GM19240 (cell line): ENCODE data around the gene SPRYD7.
"Not testable (repeated sequence)": the region's sequence is repeated elsewhere in the genome, so short reads cannot be mapped to it uniquely, and the experiment has no call there.

Experiments used
- DNase-seq: peaks from one replicate; pipeline ENCODE4 v3.0.0; 2011; ENCODE audit warnings: low spot score; ENCODE audit not compliant: insufficient read length

Gene SPRYD7

DNA sequence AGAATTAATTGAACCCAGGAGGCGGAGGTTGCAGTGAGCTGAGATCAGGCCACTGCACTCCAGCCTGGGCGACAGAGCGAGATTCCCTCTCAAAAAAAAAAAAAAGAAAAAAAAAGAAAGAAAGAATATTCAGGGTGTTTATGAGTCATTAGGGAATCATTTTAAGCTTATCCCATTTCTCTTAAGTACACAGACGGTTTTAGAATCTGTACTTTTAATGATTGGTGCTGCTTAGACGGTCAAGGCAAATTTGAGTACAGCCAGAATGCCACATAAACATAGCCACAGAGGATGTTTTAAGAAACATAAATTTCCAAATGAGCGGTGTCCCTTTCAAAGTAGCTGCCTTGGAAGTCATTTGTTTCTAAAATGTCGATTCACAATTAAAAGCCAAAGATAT, 2.6 kb downstream of the SPRYD7 start:
- no peak for DNase-seq

DNA sequence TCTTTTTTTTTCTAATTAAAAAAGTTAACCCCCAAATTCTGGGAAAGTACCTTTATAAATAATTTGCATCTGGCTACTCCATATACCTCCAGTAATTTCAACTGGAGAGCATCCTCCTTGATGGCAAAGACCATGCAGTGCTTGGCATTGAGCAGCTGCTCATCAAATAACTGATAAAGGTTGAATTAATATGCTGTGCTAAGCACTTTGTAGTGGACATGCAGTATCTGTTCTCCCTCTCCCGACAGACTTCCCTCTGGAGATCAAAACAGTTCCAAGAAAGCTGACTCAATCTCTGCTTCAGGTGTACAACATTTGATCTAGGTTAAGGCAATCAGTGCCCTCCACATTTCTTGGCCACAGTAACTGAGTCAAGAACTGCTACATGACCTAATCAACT, 3.3 kb downstream of the SPRYD7 start:
- DNase-seq = no peak

DNA sequence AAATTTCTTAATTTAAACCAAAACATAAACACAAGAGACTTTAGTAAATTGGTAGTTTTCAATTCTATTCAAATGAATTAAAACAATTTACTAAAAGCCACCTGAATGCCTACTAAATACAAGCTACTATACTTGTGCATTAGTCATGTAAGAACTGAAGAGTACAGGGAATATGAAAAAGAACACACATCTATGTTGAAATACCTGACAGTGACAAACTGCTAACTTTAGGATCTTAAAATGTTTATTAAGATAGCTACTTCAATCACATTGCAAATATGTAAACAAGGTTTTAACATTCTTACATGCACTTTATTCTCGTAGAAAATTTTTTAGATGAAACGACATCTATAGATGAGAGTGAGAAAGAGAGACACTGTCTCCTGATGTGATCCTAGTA, 4.1 kb downstream of the SPRYD7 start:
- no peak for DNase-seq

DNA sequence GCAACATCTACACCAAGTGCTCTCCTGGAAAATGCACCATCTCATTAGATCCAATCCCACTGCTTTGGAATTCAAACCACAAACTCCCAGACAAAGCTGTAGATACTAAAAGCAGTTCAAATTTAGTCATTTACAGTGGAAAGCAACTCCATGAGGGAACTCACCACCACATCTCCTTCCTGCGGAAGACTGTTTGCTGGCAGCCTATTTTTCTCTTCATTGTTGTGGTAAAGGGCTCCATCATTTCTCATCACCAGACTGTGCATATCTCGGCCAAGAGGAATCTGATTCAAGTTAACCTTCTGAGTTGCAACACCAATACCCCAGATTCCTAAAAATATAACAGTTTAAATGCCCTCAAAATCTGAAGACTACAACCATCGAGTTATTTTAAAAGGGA, 8.4 kb downstream of the SPRYD7 start:
- no peak for DNase-seq

DNA sequence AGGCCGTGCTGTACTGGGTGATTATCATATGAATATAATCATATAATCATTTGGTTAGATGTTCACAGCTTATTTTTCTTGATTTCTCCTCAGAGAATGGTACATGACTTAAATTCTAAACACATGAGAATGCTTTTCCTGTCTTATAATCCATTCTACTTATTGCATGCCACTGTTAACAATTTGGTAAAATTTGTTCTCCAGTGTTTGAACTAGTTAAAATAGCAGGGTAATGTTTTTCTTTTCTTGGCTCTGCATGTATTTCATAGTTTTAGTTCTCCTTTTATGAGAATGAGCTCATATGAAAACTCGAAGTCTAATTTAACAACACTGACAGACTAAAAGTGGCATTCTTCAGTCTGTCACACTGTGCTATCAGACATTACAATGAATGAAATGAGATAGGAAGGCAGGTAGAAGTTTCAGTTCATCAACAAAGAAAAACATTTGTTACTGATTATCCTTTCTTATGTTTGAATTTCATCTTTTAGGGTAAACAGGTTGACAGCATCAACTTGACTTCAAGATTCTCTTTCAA, 10.2 kb downstream of the SPRYD7 start:
- DNase-seq = no peak

DNA sequence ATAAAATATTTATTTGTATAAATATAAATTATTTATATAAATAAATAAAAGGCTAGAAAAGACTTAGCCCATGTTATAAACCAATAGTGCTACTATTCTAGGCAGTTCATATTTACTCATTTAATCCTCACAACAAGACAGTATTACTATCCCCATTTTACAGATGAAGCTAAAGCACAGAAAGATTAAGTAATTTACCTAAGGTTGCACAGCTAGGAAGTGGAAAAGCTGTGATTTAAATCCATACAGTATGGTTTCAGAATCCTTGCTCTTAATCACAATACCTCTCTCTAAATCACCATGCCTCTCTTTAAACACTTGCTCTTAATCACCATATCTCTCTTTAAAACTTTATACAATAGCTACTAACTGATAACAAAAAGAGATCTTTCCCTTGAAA, 13.8 kb downstream of the SPRYD7 start:
- DNase-seq = no peak

DNA sequence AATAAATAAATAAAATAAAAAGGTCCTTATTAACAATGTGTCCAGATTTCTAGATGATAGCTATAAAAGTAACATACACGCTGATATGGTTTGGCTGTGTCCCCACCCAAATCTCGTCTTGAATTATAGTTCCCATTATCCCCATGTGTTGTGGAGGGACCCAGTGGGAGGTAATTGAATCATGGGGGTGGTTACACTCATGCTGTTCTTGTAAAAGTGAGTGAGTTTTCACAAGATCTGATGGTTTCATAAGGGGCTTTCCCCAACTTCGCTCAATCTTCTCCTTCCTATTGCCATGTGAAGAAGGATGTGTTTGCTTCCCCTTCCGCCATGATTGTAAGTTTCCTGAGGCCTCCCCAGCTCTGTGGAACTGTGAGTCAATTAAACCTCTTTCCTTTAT, 15.2 kb downstream of the SPRYD7 start:
- DNase-seq = not testable (repeated sequence)

DNA sequence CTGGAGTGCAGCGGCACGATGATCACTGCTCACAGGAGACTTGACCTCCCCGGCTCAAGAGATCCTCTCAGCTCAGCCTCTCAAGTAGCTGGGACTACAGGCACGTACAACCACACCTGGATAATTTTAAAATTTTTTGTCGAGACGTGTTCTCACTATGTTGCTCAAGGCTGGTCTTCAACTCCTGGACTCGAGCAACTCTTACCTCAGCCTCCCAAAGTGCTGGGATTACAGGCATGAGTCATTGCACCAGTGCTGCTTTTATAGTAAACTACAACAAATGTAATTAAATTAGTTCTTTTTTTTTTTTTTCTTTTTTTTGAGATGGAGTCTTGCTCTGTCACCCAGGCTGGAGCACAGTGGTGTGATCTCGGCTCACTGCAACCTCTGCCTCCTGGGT, 18.0 kb downstream of the SPRYD7 start:
- DNase-seq = not testable (repeated sequence)

DNA sequence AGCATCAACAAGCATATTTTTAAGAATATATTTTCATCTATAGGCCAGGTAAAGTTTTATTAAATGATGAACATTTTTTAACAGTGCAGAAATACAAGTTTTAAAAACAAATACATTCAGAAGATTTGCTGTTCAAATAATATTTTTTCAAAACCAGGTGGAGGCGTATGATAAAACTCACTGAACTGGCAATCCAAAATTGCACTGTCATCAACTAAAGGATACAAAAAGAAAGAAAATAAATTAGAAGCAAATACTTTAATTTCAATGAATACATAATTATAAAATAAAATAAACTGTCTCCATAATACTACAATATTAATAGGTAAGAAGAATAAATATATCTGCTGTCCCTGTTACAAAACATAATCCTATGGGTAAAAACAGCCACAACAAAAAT, 21.2 kb downstream of the SPRYD7 start:
- DNase-seq = no peak

DNA sequence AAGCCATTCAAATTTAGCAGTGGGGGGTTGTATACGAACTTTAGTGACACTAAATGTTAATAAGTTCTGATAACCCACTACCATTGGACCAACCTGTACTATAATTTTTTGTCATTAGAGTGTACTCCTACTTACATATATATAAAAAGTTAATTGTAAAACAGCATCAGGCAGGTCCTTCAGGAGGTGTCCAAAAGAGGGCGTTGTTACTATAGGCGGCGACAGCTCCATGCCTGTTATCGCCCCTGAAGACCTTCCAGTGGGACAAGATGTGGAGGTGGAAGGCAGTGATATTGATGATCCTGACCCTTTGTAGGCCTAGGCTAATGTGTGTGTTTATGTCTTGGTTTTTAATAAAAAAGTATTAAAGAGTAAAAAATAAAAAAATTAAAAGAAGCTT, 27.5 kb downstream of the SPRYD7 start:
- DNase-seq = no peak

DNA sequence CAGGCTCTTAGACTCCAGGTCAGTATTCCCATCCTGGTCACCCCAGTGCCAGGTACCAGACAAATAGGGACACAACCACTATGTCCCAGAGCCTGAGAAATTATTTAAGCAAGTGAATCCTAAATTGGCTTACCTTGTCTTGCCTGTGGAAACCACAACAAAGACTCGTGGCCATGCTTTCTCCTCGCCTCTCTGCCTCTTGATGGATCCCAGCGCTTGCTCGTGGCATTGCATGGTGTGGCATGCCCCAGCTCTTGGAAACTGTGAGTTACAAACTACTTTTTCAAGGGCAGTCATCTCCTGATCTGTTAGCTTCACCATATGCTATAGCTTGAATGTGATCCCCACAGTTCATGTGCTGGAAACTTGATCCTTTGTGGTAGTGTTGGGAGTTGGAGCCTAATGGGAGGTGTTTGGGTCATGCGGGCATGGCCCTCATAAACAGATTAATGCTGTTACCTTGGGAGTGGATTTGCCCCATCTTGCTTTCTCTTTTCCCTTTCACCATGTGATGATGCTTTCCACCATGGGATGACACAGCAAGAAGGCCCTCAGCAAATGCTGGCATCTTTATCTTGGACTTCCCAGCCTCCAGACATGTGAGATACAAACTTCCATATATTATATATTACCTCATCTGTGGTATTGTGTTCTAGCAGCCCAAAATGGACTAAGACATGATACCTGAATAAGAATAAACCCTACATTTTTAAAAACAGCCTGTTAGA, 31.2 kb downstream of the SPRYD7 start:
- no peak for DNase-seq

DNA sequence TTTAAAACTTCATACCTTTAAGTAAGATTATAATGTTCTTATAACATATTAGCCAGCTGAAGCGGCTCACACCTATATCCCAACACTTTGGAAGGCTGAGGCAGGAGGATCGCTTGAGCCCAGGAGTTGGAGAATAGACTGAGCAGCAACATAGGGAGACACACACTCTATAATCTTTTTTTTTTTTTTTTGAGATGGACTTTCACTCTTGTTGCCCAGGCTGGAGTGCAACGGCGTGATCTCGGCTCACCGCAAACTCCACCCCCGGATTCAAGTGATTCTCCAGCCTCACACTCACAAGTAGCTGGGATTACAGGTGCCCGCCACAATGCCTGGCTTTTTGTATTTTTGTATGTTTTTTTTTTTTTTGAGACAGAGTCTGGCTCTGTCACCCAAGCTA, 37.3 kb downstream of the SPRYD7 start:
- DNase-seq = no peak

DNA sequence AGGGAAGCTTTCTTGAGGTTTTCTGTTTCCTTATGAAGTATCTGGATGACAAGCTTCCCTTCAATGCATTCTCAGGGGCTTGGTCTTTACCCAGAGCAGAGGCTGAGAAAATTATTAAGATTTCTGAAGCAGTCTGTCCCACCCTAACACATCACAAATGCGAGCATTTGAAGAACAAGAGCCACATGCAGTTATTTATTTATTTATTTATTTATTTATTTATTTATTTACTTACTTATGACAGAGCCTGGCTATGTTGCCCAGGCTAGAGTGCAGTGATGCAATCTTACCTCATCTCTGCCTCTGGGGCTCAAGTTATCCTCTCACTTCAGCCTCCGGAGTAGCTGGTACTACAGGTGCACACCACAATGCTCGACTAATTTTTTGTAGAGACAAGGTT, 38.4 kb downstream of the SPRYD7 start:
- no peak for DNase-seq

DNA sequence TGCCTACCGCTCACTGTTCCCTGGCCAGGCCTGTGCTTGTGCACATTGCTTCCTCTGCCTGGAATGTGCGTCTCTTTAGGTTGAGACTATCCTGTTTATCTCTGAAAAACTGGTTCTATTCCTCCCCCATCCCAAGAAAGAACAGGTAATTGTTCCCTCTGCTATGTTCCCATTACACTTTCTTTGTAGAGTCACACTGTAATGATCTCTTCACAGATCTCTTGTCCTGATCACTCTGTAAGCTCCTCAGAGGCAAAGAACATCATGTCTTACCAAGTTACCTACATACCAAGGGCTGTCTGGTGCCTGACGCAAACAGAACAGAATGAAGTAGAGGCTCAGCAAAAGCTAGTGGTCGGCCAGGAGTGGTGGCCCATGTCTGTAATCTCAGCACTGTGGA, 40.3 kb downstream of the SPRYD7 start:
- DNase-seq = no peak

DNA sequence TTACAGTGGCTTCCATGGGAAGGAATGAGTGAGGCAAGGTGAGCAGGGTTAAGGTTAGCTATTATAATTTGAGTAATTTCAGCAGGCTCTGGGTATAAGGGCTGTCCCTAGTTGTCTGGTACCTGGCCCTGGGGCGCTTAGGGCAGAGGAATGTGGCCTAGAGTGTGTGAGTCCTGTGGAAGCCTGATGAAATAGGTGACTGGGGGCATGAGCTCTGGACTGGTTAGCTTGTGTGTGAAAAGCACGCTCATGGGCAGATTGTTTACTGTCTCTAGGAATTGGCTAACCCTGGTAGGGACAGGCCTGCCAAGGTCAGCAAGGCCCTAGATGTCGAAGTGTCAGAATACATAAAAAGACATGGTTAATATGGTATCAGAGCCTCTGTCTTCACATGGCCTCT, 42.5 kb downstream of the SPRYD7 start:
- no peak for DNase-seq

DNA sequence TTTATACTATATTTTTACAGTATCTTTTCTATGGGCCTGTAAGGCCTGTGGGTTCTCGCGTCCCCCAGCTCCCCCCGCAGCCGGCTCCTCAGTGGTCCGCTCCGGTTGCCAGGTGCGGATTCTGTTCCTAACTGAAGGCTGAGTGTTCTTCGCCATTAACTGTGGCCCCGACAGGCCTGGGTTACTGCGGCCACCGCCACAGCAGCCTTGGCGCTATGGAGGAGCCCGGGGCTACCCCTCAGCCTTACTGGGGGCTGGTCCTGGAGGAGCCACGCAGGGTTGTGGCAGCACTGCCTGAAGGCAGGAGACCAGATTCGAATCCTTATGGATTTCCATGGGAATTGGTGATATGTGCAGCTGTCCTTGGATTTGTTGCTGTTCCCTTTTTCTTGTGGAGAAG, 45.8 kb downstream of the SPRYD7 start:
- DNase-seq = no peak

DNA sequence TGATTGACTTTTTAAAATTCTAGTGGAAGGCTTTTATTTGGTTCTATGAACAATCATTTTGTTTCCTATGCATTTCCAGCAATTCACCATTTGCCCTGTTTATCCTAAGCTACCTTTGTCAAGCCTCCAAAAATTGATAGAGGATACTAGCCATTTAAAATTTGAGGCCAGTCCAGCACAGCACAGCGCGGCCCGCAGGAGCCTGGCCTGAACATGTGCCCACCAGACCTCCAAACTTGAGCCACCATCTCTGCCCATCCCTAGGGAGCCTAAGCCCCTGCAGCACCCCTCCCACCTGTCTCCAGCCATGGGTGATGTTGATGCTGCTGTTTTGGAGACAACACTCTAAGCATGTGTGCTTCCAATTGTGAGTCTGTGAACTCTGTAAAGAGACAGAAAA, 57.5 kb downstream of the SPRYD7 start:
- no peak for DNase-seq

DNA sequence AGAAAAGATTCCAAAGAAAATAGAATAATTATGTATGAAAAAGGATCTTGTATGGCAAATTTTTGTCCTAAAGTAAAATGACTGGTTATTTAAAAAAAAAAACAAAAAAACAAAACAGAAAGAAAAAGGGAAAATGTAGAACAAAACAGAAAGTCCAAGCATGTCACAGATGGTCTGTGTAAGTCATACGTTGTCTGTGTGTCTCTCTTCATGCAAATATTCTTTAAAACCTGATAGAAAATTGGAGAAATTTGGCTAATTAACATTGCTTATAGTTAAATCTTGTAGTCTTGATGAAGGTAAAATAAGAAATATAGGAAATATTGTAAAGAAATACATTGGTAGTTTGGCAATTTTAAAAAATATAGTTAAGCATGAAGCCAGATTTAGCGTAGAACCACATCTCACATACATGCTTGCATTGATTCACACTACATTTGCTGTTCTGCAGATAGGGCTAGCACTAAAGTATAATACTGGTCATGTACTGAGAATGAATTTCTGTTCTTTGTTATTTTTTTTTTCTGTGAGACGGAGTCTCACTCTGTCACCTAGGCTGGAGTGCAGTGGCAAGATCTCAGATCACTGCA, 58.4 kb downstream of the SPRYD7 start:
- DNase-seq = no peak

DNA sequence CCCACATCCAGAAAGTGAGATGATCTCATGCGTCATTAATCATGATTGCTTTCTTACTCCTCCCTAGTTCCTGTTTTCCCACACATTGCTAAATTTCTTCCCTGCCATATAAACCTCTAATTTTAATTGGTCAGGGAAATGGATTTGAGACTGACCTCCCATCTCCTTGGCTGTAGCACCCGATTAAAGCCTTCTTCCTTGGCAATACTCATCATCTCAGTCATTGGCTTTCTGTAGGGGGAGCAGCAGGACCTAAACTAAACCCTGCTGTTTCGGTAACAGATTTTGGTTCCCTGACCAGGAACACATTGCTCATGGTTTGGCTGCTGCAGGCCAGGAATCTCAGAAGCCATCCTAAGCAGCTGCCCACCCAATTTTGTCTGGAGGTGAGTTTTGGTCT, 61.7 kb downstream of the SPRYD7 start:
- no peak for DNase-seq

DNA sequence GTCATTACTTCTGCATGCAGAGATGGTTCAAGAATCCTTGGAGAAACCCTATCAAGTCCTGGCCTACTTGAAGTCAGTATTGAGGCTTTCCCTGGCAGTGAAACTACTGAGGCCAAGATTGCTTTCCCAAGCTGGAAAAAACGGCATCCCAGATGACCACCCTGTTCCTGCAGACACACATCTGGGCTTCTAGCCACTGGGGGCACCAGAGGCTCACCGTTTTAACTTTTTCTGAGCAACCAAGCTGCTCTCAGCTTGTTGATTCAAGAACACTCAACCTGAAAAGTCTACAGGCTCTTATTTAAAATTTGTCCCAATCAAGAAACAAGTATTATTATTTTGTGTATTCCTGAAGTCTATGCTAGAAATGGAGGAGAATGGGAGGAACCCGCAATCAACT, 66.6 kb downstream of the SPRYD7 start:
- DNase-seq = no peak

DNA sequence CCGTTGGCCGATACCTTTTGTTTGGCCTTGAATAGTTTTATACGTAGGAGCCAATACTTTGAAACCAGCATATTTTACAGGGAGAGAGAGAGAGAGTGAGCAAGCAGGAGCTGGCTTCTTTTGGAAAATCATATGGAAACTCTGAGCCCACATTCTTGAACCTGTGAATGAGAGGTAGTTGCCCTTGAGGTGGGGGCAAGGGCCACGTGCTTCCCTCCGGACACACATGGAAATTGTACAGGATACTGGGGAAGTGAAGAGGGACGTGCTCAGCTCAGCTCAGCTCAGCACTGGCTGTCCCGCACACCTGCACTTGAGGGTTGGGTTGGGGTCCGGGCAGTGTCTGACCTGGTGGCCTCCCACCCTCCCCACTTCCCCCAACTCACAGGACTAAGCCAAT, 68.3 kb downstream of the SPRYD7 start:
- no peak for DNase-seq

DNA sequence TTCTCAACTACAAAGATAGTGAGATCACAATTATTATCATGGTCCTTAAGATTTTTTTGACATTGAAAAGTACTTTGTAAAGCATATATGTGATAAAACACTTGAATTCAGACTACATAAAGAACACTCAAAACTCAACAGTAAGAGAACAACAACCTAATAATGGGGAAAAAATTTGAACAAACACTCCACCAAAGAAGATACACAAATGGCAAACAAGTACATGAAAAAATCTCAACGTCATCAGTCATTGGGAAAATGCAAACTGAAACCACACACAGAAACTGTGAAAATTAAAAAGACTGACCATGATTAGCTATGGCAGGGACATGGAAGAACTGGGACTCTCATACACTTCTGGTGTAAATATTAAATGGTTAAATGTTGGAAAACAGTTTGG, 70.9 kb downstream of the SPRYD7 start:
- DNase-seq = no peak

DNA sequence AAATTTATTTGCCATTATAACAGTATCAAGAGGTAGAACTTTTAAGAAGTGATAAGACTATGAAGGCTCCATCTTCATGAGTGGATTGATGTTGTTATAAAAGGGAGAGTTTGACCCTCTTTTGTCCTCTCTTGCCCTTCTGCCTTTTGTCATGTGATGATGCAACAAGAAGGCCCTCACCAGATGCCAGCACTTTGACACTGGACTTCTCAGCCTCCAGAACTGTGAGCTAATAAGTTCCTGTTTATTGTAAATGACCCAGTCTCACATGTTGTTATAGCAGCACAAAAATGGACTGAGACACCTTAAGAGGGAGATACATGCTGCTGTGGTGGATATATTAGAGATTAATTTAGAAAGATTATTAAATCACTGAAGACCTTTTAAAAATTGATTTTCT, 71.6 kb downstream of the SPRYD7 start:
- DNase-seq = no peak
